Right lobe of liver (tissue), 6 donors: Measurements from ENCODE around the gene DDIT3. TPM values are rescaled to one million over a fixed set of nuclear protein-coding genes. Genes with fewer than 3 reads are reported as not detected.

Source experiments
- ATAC-seq, 4 donors: fragments of 200-7000 bp; cut with Tn5 transposase; one replicate each; pipeline ENCODE4 v1.9.1; 2020; ENCODE audit warnings: mild to moderate bottlenecking in 4 of 4, moderate library complexity in 4 of 4
- DNase-seq, 3 donors: peaks; one replicate each; pipeline ENCODE4 v3.0.0-alpha.2; 2020
- H3K27ac ChIP-seq, 3 donors: fragments of 200-600 bp; one replicate each; pipeline ENCODE4 v1.8.0; 2022
- H3K27me3 ChIP-seq, 2 donors: fragments of 200-600 bp; one replicate each; pipeline ENCODE4 v1.8.0; 2022
- H3K36me3 ChIP-seq, 4 donors: fragments of 200-600 bp; sonication (generic) in 1 of 4; one replicate each; pipeline versions ENCODE4 v1.5.1 to v1.8.0; 2017 to 2022; ENCODE audit warnings: control low read depth in 1 of 4
- H3K4me1 ChIP-seq, 4 donors: fragments of 200-600 bp; sonication (generic) in 1 of 4; one replicate each; pipeline versions ENCODE4 v1.5.1 to v1.8.0; 2017 to 2022; ENCODE audit warnings: control low read depth in 1 of 4
- H3K4me3 ChIP-seq, 3 donors: fragments of 200-600 bp; one replicate each; pipeline ENCODE4 v1.8.0; 2022
- H3K9me3 ChIP-seq, 4 donors: fragments of 200-600 bp; sonication (generic) in 1 of 4; one replicate each; pipeline versions ENCODE4 v1.5.1 to v1.8.0; 2017 to 2022; ENCODE audit warnings: control low read depth in 1 of 4
- CTCF ChIP-seq, 4 donors: fragments of 200-600 bp in 3 of 4; fragments of 450-650 bp in 1 of 4; IDR thresholded peaks; one replicate each; pipeline versions ENCODE4 v1.5.1 to v1.8.0; 2016 to 2022; ENCODE audit warnings: antibody characterized with exemption in 4 of 4, mild to moderate bottlenecking in 2 of 4
- POLR2A ChIP-seq: fragments of 450-650 bp; IDR thresholded peaks from one replicate; pipeline ENCODE4 v1.6.1; 2017; ENCODE audit warnings: antibody characterized with exemption, mild to moderate bottlenecking
- WGBS: methylation state at CpG from one replicate; pipeline ENCODE4 v1.1.6; 2018; ENCODE audit warnings: low coverage, low lambda C conversion rate; ENCODE audit not compliant: insufficient coverage; ENCODE audit errors: missing lambda C conversion rate; 5-methylcytosine and 5-hydroxymethylcytosine counted together
- intact Hi-C, 2 donors: fragments of 100-400 bp; cut with DNase I; formaldehyde crosslinking; loops; one replicate each; pipeline versions ENCODE4 v1.11.2 to v1.14.1; 2022
- microRNA counts: library from miRNA; unstranded; fragments of <30 nt; microRNA quantifications from one replicate; lab custom pipeline; 2016
- microRNA-seq, 2 donors: library from miRNA; unstranded; fragments of <30 nt; microRNA quantifications; one replicate each; pipeline ENCODE4, GENCODE V29; 2019 to 2020
- small RNA-seq, 2 experiments: library from RNA; depleted of rRNA; stranded (forward); fragments of <200 nt; gene quantifications; one replicate each; pipeline ENCODE3, GENCODE V24; 2016
- total RNA-seq, 6 experiments: library from RNA; depleted of rRNA in 2 of 6; stranded (reverse); fragments of >200 nt in 2 of 6; fragmentation: NEBNext Ultra II Directional in 3 of 6; extraction: Animal tissue kit (Norgen Biotek cat#: 25700) in 3 of 6; gene quantifications; one replicate each; pipeline versions ENCODE4 v1.1.0 to v1.2.4, GENCODE V29; 2016 to 2023
- donor health status: DM: no; HTN: yes; CAD: no.
- donor health status: DM: no; HTN: no; CAD: no.
- donor health status: DM: no; HTN: no; CAD: no.
- donor health status: DM: no; HTN: yes; CAD: no.
- donor health status: DM: no; HTN: yes; CAD: no.

The DDIT3 gene
- total RNA-seq, 6 experiments from 2014 or later = 11.3 to 26.7 (median 18.7) TPM

DNA sequence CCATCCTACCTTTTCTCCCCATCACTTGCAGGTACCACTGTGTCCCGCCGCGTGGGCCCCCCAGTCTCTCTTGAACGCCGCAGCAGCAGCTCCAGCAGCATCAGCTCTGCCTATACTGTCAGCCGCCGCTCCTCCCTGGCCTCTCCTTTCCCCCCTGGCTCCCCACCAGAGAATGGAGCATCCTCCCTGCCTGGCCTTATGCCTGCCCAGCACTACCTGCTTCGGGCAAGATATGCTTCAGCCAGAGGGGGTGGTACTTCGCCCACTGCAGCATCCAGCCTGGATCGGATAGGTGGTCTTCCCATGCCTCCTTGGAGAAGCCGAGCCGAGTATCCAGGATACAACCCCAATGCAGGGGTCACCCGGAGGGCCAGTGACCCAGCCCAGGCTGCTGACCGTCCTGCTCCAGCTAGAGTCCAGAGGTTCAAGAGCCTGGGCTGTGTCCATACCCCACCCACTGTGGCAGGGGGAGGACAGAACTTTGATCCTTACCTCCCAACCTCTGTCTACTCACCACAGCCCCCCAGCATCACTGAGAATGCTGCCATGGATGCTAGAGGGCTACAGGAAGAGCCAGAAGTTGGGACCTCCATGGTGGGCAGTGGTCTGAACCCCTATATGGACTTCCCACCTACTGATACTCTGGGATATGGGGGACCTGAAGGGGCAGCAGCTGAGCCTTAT lies 49.9 kb downstream of the DDIT3 start:
- TF ChIP-seq POLR2A (no peak), CTCF (IDR thresholded peaks at IDR 0.05) (no peak)
- intact Hi-C loops = no loop called here
- Histone ChIP-seq H3K27ac (no peak overlapping the region), H3K4me3 (no peak overlapping the region), H3K27me3 (peaks cover 0 to 6% of the 10 kb centered on the region in 2 donors), H3K9me3 (no peaks in the 10 kb centered on the region), H3K36me3 (no peaks in the 10 kb centered on the region), H3K4me1 (peaks cover 0 to 4% (median under 1%) of the 10 kb centered on the region in 4 donors)
- 69% methylated on average over 4 of the region's 14 CpGs for WGBS
- no peak for ATAC-seq
- no peak for DNase-seq

- Histone ChIP-seq H3K9me3 (no peaks in the 10 kb centered on the region), H3K4me3 (no peak overlapping the region), H3K4me1 (no peaks in the 10 kb centered on the region), H3K27me3 (no peaks in the 10 kb centered on the region), H3K36me3 (no peaks in the 10 kb centered on the region), H3K27ac (no peak overlapping the region)
- ATAC-seq = no peak
- intact Hi-C loops = no loop called here
- TF ChIP-seq POLR2A (no peak), CTCF (IDR thresholded peaks at IDR 0.05) (no peak)
- no peak for DNase-seq
- WGBS = 73% methylated on average over 9 of the region's 10 CpGs
These were observed 50.8 kb downstream of the DDIT3 start for GRCh38 chr12:57469296-57470164.

DNA sequence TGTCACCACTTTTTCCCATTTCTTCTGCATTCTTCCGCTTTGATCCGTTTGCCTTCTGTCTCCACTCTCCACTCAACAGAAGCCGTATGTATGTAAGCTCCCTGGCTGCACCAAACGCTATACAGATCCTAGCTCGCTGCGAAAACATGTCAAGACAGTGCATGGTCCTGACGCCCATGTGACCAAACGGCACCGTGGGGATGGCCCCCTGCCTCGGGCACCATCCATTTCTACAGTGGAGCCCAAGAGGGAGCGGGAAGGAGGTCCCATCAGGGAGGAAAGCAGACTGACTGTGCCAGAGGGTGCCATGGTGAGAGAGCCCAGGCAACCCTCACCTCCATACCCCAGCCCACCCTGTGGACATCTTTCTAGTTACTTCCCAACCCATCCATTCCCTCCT lies 52.4 kb downstream of the DDIT3 start:
- TF ChIP-seq CTCF (IDR thresholded peaks at IDR 0.05) (no peak), POLR2A (no peak)
- H3K4me1 ChIP-seq = no peaks in the 10 kb centered on the region
- intact Hi-C loops = no loop called here
- ATAC-seq (no peak), DNase-seq (no peak)
- no peaks in the 10 kb centered on the region for H3K9me3 ChIP-seq
- H3K4me3 ChIP-seq = no peak overlapping the region
- H3K27ac ChIP-seq = no peak overlapping the region
- H3K27me3 ChIP-seq = no peaks in the 10 kb centered on the region
- WGBS = 89% methylated on average over 9 of the region's 11 CpGs
- no peaks in the 10 kb centered on the region for H3K36me3 ChIP-seq

GRCh38 chr12:57467212-57467874 lies 53.0 kb downstream of the DDIT3 start:
- ATAC-seq = no peak
- H3K9me3 ChIP-seq = no peaks in the 10 kb centered on the region
- intact Hi-C loops = no loop called here
- no peaks in the 10 kb centered on the region for H3K27me3 ChIP-seq
- H3K4me3 ChIP-seq = no peak overlapping the region
- 71% methylated on average over 4 of the region's 12 CpGs for WGBS
- no peak overlapping the region for H3K27ac ChIP-seq
- no peaks in the 10 kb centered on the region for H3K36me3 ChIP-seq
- TF ChIP-seq POLR2A (no peak), CTCF (IDR thresholded peaks at IDR 0.05) (no peak)
- no peak for DNase-seq
- no peaks in the 10 kb centered on the region for H3K4me1 ChIP-seq

MicroRNAs within 50 kb of the gene (microRNA counts, 767-probe panel; counts per million panel counts)
- microRNA hsa-miR-616-3p (lab: Ali Mortazavi, UCI) = 237 counts per million

Small RNA genes within 50 kb of the gene (microRNA-seq; reads per million reads assigned to microRNA genes)
- gene MIR616 (2.3 to 6.4 reads per million in 2 donors), gene MIR6758 (0 reads per million in 2 donors)

Small RNA genes within 50 kb of the gene (small RNA-seq; reads per million reads assigned to genes)
- 0.29 to 1.4 reads per million in 2 experiments for gene MIR616

Other genes with a start within 250 kb of the DDIT3 start
- gene R3HDM2, start 89.5 kb downstream of the DDIT3 start, total RNA-seq = 10 to 100 TPM; 25.3 to 48.0 (median 35.9) TPM
- 100 to 1,000 TPM in 1 of 6 experiments, 10 to 100 TPM in 5; 14.7 to 123 (median 63.6) TPM for gene INHBC, start 85.7 kb downstream of the DDIT3 start, total RNA-seq
- 100 to 1,000 TPM in 4 of 6 experiments, 10 to 100 TPM in 2; 17.4 to 302 (median 150) TPM for gene INHBE, start 65.2 kb downstream of the DDIT3 start, total RNA-seq
- gene GLI1, start 60.7 kb downstream of the DDIT3 start, total RNA-seq = under 1 TPM; 0.16 to 0.74 (median 0.55) TPM
- gene ARHGAP9, start 40.6 kb downstream of the DDIT3 start, total RNA-seq = 10 to 100 TPM in 1 of 6 experiments, 1 to 10 TPM in 5; 3.5 to 11.0 (median 6.8) TPM
- gene MARS1, start 32.4 kb downstream of the DDIT3 start, total RNA-seq = 10 to 100 TPM; 53.4 to 66.6 (median 60.4) TPM
- 10 to 100 TPM in 5 of 6 experiments, 1 to 10 TPM in 1; 7.4 to 61.1 (median 39.3) TPM for gene MBD6, start 2.3 kb upstream of the DDIT3 start, total RNA-seq
- gene DCTN2, start 26.7 kb upstream of the DDIT3 start, total RNA-seq = 10 to 100 TPM; 28.4 to 80.0 (median 36.0) TPM
- gene KIF5A, start 29.5 kb upstream of the DDIT3 start, total RNA-seq = under 1 TPM in 1 of 6 experiments, not detected in 5; 0.02 TPM
- 10 to 100 TPM; 11.3 to 27.6 (median 12.8) TPM for gene PIP4K2C, start 70.7 kb upstream of the DDIT3 start, total RNA-seq
- 1 to 10 TPM in 5 of 6 experiments, under 1 TPM in 1; 0.86 to 2.7 (median 1.9) TPM for gene DTX3, start 84.3 kb upstream of the DDIT3 start, total RNA-seq
- 1 to 10 TPM in 5 of 6 experiments, under 1 TPM in 1; 0.92 to 2.0 (median 1.3) TPM for gene ARHGEF25, start 90.9 kb upstream of the DDIT3 start, total RNA-seq
- 1 to 10 TPM in 3 of 6 experiments, under 1 TPM in 3; 0.44 to 3.6 (median 0.78) TPM for gene B4GALNT1, start 112.7 kb upstream of the DDIT3 start, total RNA-seq
- gene OS9, start 173.6 kb upstream of the DDIT3 start, total RNA-seq = 100 to 1,000 TPM; 179 to 245 (median 210) TPM
- under 1 TPM; 0.26 to 0.87 (median 0.57) TPM for gene AGAP2, start 218.2 kb upstream of the DDIT3 start, total RNA-seq
- gene TSPAN31, start 224.5 kb upstream of the DDIT3 start, total RNA-seq = 10 to 100 TPM; 15.1 to 34.4 (median 20.6) TPM
- 10 to 100 TPM; 23.3 to 47.3 (median 31.8) TPM for gene CDK4, start 231.8 kb upstream of the DDIT3 start, total RNA-seq
- gene MARCHF9, start 234.6 kb upstream of the DDIT3 start, total RNA-seq = 1 to 10 TPM; 2.1 to 3.9 (median 3.3) TPM
- 1 to 10 TPM in 3 of 6 experiments, under 1 TPM in 3; 0.25 to 1.4 (median 0.81) TPM for gene CYP27B1, start 246.6 kb upstream of the DDIT3 start, total RNA-seq